K562 (cell line): ENCODE measurements around the gene NUP153. TPM values are rescaled to one million over a fixed set of nuclear protein-coding genes. Genes with fewer than 3 reads are reported as not detected.
A peak's percentile ranks its signal among the peaks of the same experiment; 100 is the strongest.

ENCODE experiments used
- ADNP ChIP-seq: fragments of 200-800 bp; sonication (Bioruptor generic); IDR thresholded peaks from 2 replicates; pipeline ENCODE4 v1.6.1; 2016; ENCODE audit warnings: missing genetic modification characterization, missing compliant biosample characterization
- CBFB ChIP-seq: sonication (generic); formaldehyde crosslinking; IDR thresholded peaks from 2 replicates; pipeline ENCODE4 v1.4.0; 2020; ENCODE audit warnings: mild to moderate bottlenecking, missing genetic modification reagents
- CTCF ChIP-seq, 3 experiments: IDR thresholded peaks in 2 of 3; conservative IDR thresholded peaks in 1 of 3; 2 replicates each; pipeline ENCODE4 v1.5.1; 2011 to 2012; ENCODE audit warnings: low read length in 3 of 3, mild to moderate bottlenecking in 3 of 3, control low read depth in 2 of 3, improper control_type of control experiment in 1 of 3, inconsistent platforms in 1 of 3, low read depth in 1 of 3, mixed read lengths in 1 of 3, moderate library complexity in 1 of 3; ENCODE audit not compliant: insufficient read depth in 2 of 3
- DIDO1 ChIP-seq: fragments of 450-650 bp; IDR thresholded peaks from 2 replicates; pipeline ENCODE4 v1.6.1; 2016; ENCODE audit warnings: low read depth, missing biosample characterization, missing genetic modification characterization
- FOXK1 ChIP-seq: sonication (generic); formaldehyde crosslinking; IDR thresholded peaks from 2 replicates; pipeline ENCODE4 v1.8.0; 2022; ENCODE audit warnings: missing genetic modification reagents, mild to moderate bottlenecking, borderline replicate concordance
- GMEB1 ChIP-seq: fragments of 250-450 bp; sonication (Bioruptor Pico); IDR thresholded peaks from 2 replicates; pipeline ENCODE4 v1.4.0; 2020; ENCODE audit warnings: mild to moderate bottlenecking
- GTF2B ChIP-seq: IDR thresholded peaks from 2 replicates; pipeline ENCODE4 v1.6.1; 2011; ENCODE audit not compliant: insufficient read length; ENCODE audit errors: extremely low read depth
- GTF2F1 ChIP-seq: IDR thresholded peaks from 2 replicates; pipeline ENCODE4 v1.6.1; 2011; ENCODE audit warnings: low read depth, low read length, improper control_type of control experiment
- IRF2 ChIP-seq: sonication (generic); formaldehyde crosslinking; IDR thresholded peaks from 2 replicates; pipeline ENCODE4 v1.8.1; 2022; ENCODE audit warnings: mild to moderate bottlenecking, missing genetic modification reagents
- JUNB ChIP-seq: fragments of 450-650 bp; formaldehyde crosslinking; conservative IDR thresholded peaks from 2 replicates; pipeline ENCODE4 v1.4.0; 2020; ENCODE audit warnings: mild to moderate bottlenecking
- KHSRP ChIP-seq: fragments of 450-650 bp; IDR thresholded peaks from 2 replicates; pipeline ENCODE4 v1.6.1; 2017
- KLF13 ChIP-seq: fragments of 450-650 bp; IDR thresholded peaks from 2 replicates; pipeline ENCODE4 v1.6.1; 2016; ENCODE audit warnings: missing genetic modification characterization, low read depth, mild to moderate bottlenecking, missing compliant biosample characterization, moderate library complexity, borderline replicate concordance
- MEIS2 ChIP-seq: fragments of 450-650 bp; IDR thresholded peaks from 2 replicates; pipeline ENCODE4 v1.6.1; 2014; ENCODE audit warnings: mild to moderate bottlenecking; ENCODE audit not compliant: partially characterized antibody
- POLR2B ChIP-seq: fragments of 450-650 bp; IDR thresholded peaks from 2 replicates; pipeline ENCODE4 v1.6.1; 2018; ENCODE audit warnings: low read depth; ENCODE audit not compliant: partially characterized antibody
- RBM15 ChIP-seq: fragments of 200-400 bp; formaldehyde crosslinking; IDR thresholded peaks from 2 replicates; pipeline ENCODE4 v1.6.1; 2018; ENCODE audit warnings: mild to moderate bottlenecking, low read length, moderate library complexity; ENCODE audit not compliant: insufficient read depth
- SREBF2 ChIP-seq: sonication (generic); formaldehyde crosslinking; IDR thresholded peaks from 2 replicates; pipeline ENCODE4 v1.4.0; 2020; ENCODE audit warnings: mild to moderate bottlenecking, missing genetic modification reagents
- TRIM25 ChIP-seq: fragments of 450-650 bp; IDR thresholded peaks from 2 replicates; pipeline ENCODE4 v1.7.0; 2016; ENCODE audit warnings: borderline replicate concordance
- ZFP36 ChIP-seq: fragments of 150-350 bp; IDR thresholded peaks from 2 replicates; pipeline ENCODE4 v1.6.1; 2018; ENCODE audit warnings: low read length, low read depth; ENCODE audit not compliant: partially characterized antibody
- ZNF146 ChIP-seq: IDR thresholded peaks from one replicate; pipeline ENCODE4 v1.6.1; 2018; ENCODE audit warnings: missing compliant biosample characterization; ENCODE audit not compliant: unreplicated experiment
- ZNF165 ChIP-seq: fragments of 250-450 bp; sonication (Bioruptor Pico); IDR thresholded peaks from 2 replicates; pipeline ENCODE4 v1.4.0; 2020; ENCODE audit warnings: borderline replicate concordance
- ZNF511 ChIP-seq: sonication (generic); formaldehyde crosslinking; IDR thresholded peaks from 2 replicates; pipeline ENCODE4 v1.8.0; 2022; ENCODE audit warnings: mild to moderate bottlenecking, missing genetic modification reagents
- ZNF696 ChIP-seq: fragments of 250-450 bp; sonication (Bioruptor Pico); conservative IDR thresholded peaks from 2 replicates; pipeline ENCODE4 v1.4.0; 2020; ENCODE audit warnings: mild to moderate bottlenecking, moderate library complexity
- polyA plus RNA-seq, 8 experiments: library from polyadenylated mRNA; depleted of rRNA in 4 of 8; stranded (reverse) in 5 of 8; unstranded in 3 of 8; fragments of >200 nt; fragmentation: Nextera tagmentation in 2 of 8; fragmentation: Illumina TruSeq in 1 of 8; extraction: Ambion mirVana in 2 of 8; extraction: Trizol in 1 of 8; gene quantifications; 2 replicates each; pipeline versions ENCODE4 v1.2.1 to v1.2.3, GENCODE V29; 2011 to 2014; ENCODE audit warnings: inconsistent platforms in 1 of 8, missing spikeins in 1 of 8
- total RNA-seq, 7 experiments: library from RNA; depleted of rRNA in 6 of 7; stranded (reverse); fragments of >200 nt in 6 of 7; fragmentation: Illumina TruSeq in 2 of 7; extraction: Trizol in 2 of 7; gene quantifications; 2 replicates each; pipeline versions ENCODE4 v1.2.1 to v1.2.3, GENCODE V29; 2011 to 2021; ENCODE audit warnings: low replicate concordance in 1 of 7

Gene NUP153
- total and polyA plus RNA-seq, 9 of the 15 experiments (the other 6 are each of a cell fraction or from before 2014, with no cell fraction given): 21.9 to 110 (median 84.8) TPM

- peak; percentile 29 for TF ChIP-seq POLR2B
- 0 out of 6 replicates have a peak, but pooled peaks of 1 of the 3 experiments have one; percentile 1 for TF ChIP-seq CTCF (IDR thresholded peaks at IDR 0.05 in 2 of 3, conservative IDR thresholded peaks at IDR 0.05 in 1 of 3; ENCODE audit: insufficient read depth in 2 of 3, low read depth in 1 of 3, low read length in 3 of 3)
- peak; percentile 93 for TF ChIP-seq GMEB1
- peak; percentile 99 for TF ChIP-seq KHSRP
- TF ChIP-seq GTF2B: no peak
- no peak for TF ChIP-seq ZNF696
- peak; percentile 81 for TF ChIP-seq KLF13 (tag)
- no peak for TF ChIP-seq IRF2 (CRISPR knock-in tag)
- TF ChIP-seq GTF2F1: peak; percentile 88; the same call in 1 of the 2 replicates
- no peak for TF ChIP-seq SREBF2 (CRISPR knock-in tag)
- TF ChIP-seq ZNF511 (CRISPR knock-in tag): peak; percentile 77
- 0 out of 2 replicates have a peak, but pooled peaks have one; percentile 19 for TF ChIP-seq RBM15
- no peak for TF ChIP-seq ZNF146
- TF ChIP-seq FOXK1 (CRISPR knock-in tag): peak; percentile 96
- TF ChIP-seq ZFP36: no peak
- peak; percentile 83; the same call in 1 of the 2 replicates for TF ChIP-seq CBFB
- TF ChIP-seq JUNB (CRISPR knock-in tag): no peak
- no peak for TF ChIP-seq ADNP (tag)
- TF ChIP-seq MEIS2: peak; percentile 48
- TF ChIP-seq ZNF165 (CRISPR knock-in tag): no peak
- peak; percentile 87 for TF ChIP-seq DIDO1 (tag)
- TF ChIP-seq TRIM25: no peak
These were observed at the start of gene NUP153 (continued) for GRCh38 chr6:17706580-17707370.
